B cell (primary cell): ENCODE results near the gene KRT12.

Experiments used
- EZH2 ChIP-seq: IDR thresholded peaks from 2 replicates; pipeline ENCODE4 v1.6.1; 2012; ENCODE audit warnings: borderline replicate concordance, low read depth, mild to moderate bottlenecking, moderate library complexity, low read length; ENCODE audit not compliant: insufficient read depth, poor library complexity, severe bottlenecking
- TF ChIP-seq, protein P1 (sequence below): fragments of 200-600 bp; IDR thresholded peaks from one replicate; pipeline ENCODE4 v1.8.0; 2022; ENCODE audit warnings: antibody characterized with exemption, mild to moderate bottlenecking

DNA sequence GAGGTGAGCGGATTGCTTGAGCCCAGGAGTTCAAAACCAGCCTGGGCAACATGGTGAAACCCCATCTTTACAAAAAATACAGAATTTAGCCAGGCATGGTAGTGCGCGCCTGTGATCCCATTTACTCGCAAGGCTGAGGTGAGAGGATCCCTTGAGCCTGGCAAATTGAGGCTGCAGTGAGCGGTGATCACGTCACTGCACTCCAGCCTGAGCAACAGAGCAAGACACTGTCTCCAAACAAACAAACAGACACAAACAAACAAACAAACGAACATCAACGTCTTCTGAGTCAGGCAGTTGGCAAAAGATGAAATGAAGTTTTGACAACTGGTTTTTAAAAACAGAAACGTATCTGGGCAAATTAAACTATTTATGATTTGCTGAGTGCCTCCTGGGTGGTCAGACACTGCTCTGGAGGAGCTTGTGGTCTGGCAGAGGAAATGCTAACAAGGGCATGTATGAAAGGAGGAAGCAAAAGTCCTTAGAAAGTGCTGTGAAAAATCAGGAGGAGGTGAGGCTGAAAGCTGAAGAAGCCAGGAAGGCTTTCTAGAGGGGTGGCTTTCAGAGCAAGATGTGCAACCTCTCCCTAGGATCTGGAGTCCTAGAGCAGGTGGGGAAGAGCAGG lies 28.2 kb upstream of the KRT12 start:
- TF ChIP-seq, protein P1, sequence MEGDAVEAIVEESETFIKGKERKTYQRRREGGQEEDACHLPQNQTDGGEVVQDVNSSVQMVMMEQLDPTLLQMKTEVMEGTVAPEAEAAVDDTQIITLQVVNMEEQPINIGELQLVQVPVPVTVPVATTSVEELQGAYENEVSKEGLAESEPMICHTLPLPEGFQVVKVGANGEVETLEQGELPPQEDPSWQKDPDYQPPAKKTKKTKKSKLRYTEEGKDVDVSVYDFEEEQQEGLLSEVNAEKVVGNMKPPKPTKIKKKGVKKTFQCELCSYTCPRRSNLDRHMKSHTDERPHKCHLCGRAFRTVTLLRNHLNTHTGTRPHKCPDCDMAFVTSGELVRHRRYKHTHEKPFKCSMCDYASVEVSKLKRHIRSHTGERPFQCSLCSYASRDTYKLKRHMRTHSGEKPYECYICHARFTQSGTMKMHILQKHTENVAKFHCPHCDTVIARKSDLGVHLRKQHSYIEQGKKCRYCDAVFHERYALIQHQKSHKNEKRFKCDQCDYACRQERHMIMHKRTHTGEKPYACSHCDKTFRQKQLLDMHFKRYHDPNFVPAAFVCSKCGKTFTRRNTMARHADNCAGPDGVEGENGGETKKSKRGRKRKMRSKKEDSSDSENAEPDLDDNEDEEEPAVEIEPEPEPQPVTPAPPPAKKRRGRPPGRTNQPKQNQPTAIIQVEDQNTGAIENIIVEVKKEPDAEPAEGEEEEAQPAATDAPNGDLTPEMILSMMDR = no peak
- no peak for TF ChIP-seq EZH2
